DOHH2 (cell line): ENCODE results near the gene ZC3H12C.

Experiments used
- H3F3A ChIP-seq: fragments of 200-600 bp; sonication (generic), shearing (Covaris generic); 2 replicates; pipeline ENCODE4 v1.6.0; 2016; ENCODE audit warnings: antibody characterized with exemption, mild to moderate bottlenecking; ENCODE audit not compliant: control insufficient read depth, insufficient read depth
- H3K27ac ChIP-seq: fragments of 200-600 bp; sonication (generic); 2 replicates; pipeline ENCODE4 v1.5.1; 2014; ENCODE audit warnings: low read depth, mild to moderate bottlenecking, low read length, moderate library complexity
- H3K27me3 ChIP-seq: fragments of 200-600 bp; sonication (generic); 2 replicates; pipeline ENCODE4 v1.6.1; 2014; ENCODE audit warnings: mild to moderate bottlenecking, low read length, mixed read lengths; ENCODE audit not compliant: control insufficient read depth
- H3K36me3 ChIP-seq: fragments of 200-600 bp; sonication (generic); 2 replicates; pipeline ENCODE4 v1.6.1; 2014; ENCODE audit warnings: mild to moderate bottlenecking, low read length, moderate library complexity, mixed read lengths; ENCODE audit not compliant: control insufficient read depth
- H3K4me1 ChIP-seq: fragments of 200-600 bp; sonication (generic); 2 replicates; pipeline ENCODE4 v1.6.1; 2014; ENCODE audit warnings: mild to moderate bottlenecking, low read length, mixed read lengths; ENCODE audit not compliant: control insufficient read depth
- H3K4me2 ChIP-seq: fragments of 200-600 bp; sonication (generic); 2 replicates; pipeline ENCODE4 v1.6.0; 2014; ENCODE audit warnings: mild to moderate bottlenecking, low read length, moderate library complexity
- H3K4me3 ChIP-seq: fragments of 200-600 bp; sonication (generic); 2 replicates; pipeline ENCODE4 v1.5.1; 2014; ENCODE audit warnings: mild to moderate bottlenecking, low read length, mixed read lengths
- H3K79me2 ChIP-seq: fragments of 200-600 bp; sonication (generic); 2 replicates; pipeline ENCODE4 v1.6.1; 2014; ENCODE audit warnings: mild to moderate bottlenecking, low read length, mixed read lengths; ENCODE audit not compliant: control insufficient read depth
- H3K9me2 ChIP-seq: fragments of 200-600 bp; sonication (generic); replicated peaks from 2 replicates; pipeline ENCODE4 v1.6.1; 2014; ENCODE audit warnings: mild to moderate bottlenecking, low read length, mixed read lengths; ENCODE audit not compliant: control insufficient read depth
- H3K9me3 ChIP-seq: fragments of 200-600 bp; sonication (generic); 2 replicates; pipeline ENCODE4 v1.6.1; 2014; ENCODE audit warnings: antibody characterized with exemption, low read length, mixed read lengths; ENCODE audit not compliant: control insufficient read depth, insufficient read depth
- H4K20me1 ChIP-seq: fragments of 200-600 bp; sonication (generic); 2 replicates; pipeline ENCODE4 v1.6.0; 2014; ENCODE audit warnings: low read depth, mild to moderate bottlenecking, antibody characterized with exemption, low read length, moderate library complexity; ENCODE audit not compliant: control insufficient read depth, insufficient read depth
- EZH2phosphoT487 ChIP-seq: fragments of 200-600 bp; sonication (generic); IDR thresholded peaks from 2 replicates; pipeline ENCODE4 v1.6.1; 2017; ENCODE audit warnings: borderline replicate concordance, mild to moderate bottlenecking, antibody characterized with exemption, low read length, moderate library complexity, mixed read lengths
- TF ChIP-seq, protein P1 (sequence below): fragments of 200-600 bp; sonication (generic); IDR thresholded peaks from one replicate; pipeline ENCODE4 v1.5.1; 2014; ENCODE audit warnings: antibody characterized with exemption, mild to moderate bottlenecking, low read depth, low read length; ENCODE audit not compliant: poor library complexity, severe bottlenecking

Gene ZC3H12C

DNA sequence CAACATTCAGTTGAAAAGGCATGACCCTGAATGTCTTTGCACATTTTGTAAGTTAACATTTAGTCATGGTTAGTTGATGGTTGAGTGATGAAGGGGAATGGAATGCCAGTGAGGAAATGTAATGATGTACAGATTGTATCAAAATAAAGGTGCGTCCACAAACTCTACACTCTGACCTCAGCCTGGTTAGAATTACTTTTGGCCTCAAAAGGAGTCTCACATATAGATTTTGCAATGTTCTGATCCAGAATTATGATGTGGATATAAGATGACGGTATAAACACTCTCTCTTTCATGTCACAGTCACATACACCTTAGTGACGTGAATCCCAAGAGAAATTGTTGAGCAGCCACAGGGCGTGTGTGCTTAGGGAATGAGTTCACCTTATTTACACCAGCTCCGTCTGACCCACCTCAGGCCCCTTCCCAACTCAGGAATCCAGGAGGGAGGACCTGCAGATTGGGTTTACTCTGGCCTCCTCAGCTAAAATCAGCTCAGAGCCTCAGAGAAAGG is 103.1 kb downstream of the ZC3H12C start:
- Histone ChIP-seq H3K4me1 (peaks cover 23% of the 10 kb centered on the region), H3K9me2 (no peaks in the 10 kb centered on the region), H3K27me3 (no peaks in the 10 kb centered on the region), H3K27ac (no peak overlapping the region), H3K4me3 (no peak overlapping the region), H3K4me2 (no peak overlapping the region), H3K79me2 (no peaks in the 10 kb centered on the region), H4K20me1 (no peaks in the 10 kb centered on the region), H3K9me3 (peaks cover 11% of the 10 kb centered on the region; the same call in 1 of the 2 replicates), H3K36me3 (no peaks in the 10 kb centered on the region), H3F3A (no peaks in the 10 kb centered on the region)
- TF ChIP-seq, protein P1, sequence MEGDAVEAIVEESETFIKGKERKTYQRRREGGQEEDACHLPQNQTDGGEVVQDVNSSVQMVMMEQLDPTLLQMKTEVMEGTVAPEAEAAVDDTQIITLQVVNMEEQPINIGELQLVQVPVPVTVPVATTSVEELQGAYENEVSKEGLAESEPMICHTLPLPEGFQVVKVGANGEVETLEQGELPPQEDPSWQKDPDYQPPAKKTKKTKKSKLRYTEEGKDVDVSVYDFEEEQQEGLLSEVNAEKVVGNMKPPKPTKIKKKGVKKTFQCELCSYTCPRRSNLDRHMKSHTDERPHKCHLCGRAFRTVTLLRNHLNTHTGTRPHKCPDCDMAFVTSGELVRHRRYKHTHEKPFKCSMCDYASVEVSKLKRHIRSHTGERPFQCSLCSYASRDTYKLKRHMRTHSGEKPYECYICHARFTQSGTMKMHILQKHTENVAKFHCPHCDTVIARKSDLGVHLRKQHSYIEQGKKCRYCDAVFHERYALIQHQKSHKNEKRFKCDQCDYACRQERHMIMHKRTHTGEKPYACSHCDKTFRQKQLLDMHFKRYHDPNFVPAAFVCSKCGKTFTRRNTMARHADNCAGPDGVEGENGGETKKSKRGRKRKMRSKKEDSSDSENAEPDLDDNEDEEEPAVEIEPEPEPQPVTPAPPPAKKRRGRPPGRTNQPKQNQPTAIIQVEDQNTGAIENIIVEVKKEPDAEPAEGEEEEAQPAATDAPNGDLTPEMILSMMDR, result no peak
- no peak for TF ChIP-seq EZH2phosphoT487

DNA sequence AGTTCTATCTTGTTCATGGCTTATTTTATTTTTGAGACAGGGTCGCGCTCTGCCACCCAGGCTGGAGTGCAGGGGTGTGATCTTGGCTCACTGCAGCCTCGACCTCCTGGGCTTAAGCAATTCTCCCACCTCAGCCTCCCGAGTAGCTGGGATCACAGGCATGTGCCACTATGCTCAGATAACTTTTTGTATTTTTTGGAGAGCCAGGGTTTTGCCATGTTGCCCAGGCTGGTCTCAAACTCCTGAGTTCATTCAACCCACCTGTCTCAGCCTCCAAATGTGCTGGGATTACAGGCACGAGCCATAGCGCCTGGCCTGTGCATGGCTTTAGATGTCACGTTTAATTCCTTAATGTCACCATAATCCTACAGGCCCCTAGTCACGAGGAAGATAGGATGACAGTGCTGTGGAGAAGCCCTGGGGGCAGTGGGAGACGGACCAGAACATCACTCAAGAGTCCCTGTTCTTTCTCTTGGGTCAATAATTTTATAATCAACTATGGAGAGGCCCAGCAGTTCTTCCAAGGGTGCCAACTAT is 103.8 kb downstream of the ZC3H12C start:
- H3K4me2 ChIP-seq, result no peak overlapping the region
- no peaks in the 10 kb centered on the region for H3K79me2 ChIP-seq
- H3K4me1 ChIP-seq, result peaks cover 20% of the 10 kb centered on the region

DNA sequence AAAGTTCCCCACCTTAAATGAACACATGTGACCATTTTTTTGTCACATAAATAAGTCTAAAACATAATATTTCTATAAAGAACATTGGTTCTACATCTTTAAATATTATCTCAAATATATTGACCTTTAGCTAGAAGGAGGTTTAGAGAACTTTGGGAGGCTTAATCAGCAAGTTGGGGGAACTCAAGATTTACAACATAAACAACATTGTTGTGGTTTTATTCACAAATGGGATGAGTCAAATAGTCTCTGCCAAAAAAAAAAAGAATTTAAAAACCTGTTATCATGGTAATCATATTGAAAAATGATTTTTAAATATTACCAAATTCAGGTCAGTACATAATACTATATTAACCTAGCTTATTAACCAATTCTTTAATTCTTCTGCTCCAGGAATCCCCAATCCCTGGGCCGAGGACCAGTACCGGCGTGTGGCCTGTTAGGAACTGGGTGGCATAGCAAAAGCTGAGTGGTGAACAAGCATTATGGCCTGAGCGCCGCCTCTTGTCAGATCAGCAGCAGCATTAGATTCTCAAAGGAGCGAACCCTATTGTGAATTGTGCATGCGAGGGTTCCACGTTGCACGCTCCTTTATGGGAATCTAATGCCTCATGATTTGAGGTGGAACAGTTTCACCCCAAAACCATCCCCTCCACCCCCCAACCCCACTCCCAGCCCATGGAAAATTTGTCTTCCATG is 105.0 kb downstream of the ZC3H12C start:
- TF ChIP-seq, protein P1, result no peak
- TF ChIP-seq EZH2phosphoT487, result no peak
- no peaks in the 10 kb centered on the region for H3K36me3 ChIP-seq
- H3F3A ChIP-seq, result no peaks in the 10 kb centered on the region
- no peak overlapping the region for H3K27ac ChIP-seq
- H3K9me3 ChIP-seq, result peaks cover 2% of the 10 kb centered on the region; the same call in 1 of the 2 replicates
- no peak overlapping the region for H3K4me3 ChIP-seq
- H3K4me1 ChIP-seq, result peaks cover 8% of the 10 kb centered on the region
- H4K20me1 ChIP-seq, result no peaks in the 10 kb centered on the region
- no peak overlapping the region for H3K4me2 ChIP-seq
- no peaks in the 10 kb centered on the region for H3K79me2 ChIP-seq
- no peaks in the 10 kb centered on the region for H3K27me3 ChIP-seq
- no peaks in the 10 kb centered on the region for H3K9me2 ChIP-seq

More for the DNA sequence above, 103.8 kb downstream of the ZC3H12C start:
- Histone ChIP-seq H3K4me3 (no peak overlapping the region), H3F3A (no peaks in the 10 kb centered on the region), H3K27ac (no peak overlapping the region), H4K20me1 (no peaks in the 10 kb centered on the region), H3K27me3 (no peaks in the 10 kb centered on the region), H3K36me3 (no peaks in the 10 kb centered on the region), H3K9me3 (peaks cover 6% of the 10 kb centered on the region; the same call in 1 of the 2 replicates), H3K9me2 (no peaks in the 10 kb centered on the region)
- no peak for TF ChIP-seq EZH2phosphoT487
- TF ChIP-seq, protein P1, result no peak
